Psoas muscle (tissue), 8 donors: Measurements from ENCODE around the gene GDF2. TPM values are rescaled to one million over a fixed set of nuclear protein-coding genes. Genes with fewer than 3 reads are reported as not detected.
A peak's percentile ranks its signal among the peaks of the same experiment; 100 is the strongest.

Source experiments
- ATAC-seq, 4 donors: fragments of 200-7000 bp; cut with Tn5 transposase; one replicate each; pipeline ENCODE4 v1.9.1; 2020; ENCODE audit warnings: moderate library complexity in 3 of 4, mild to moderate bottlenecking in 2 of 4
- DNase-seq, 2 donors: peaks; one replicate each; pipeline ENCODE4 v3.0.0-alpha.2; 2020
- H3K27ac ChIP-seq: fragments of 200-600 bp; one replicate; pipeline ENCODE4 v1.8.0; 2022
- H3K27me3 ChIP-seq, 3 donors: fragments of 200-600 bp in 1 of 3; one replicate each; pipeline versions ENCODE4 v1.6.1 to v1.8.0; 2013 to 2022; ENCODE audit warnings: low read length in 2 of 3, mild to moderate bottlenecking in 2 of 3, moderate library complexity in 1 of 3; ENCODE audit not compliant: insufficient read depth in 3 of 3
- H3K36me3 ChIP-seq, 2 donors: fragments of 200-600 bp in 1 of 2; one replicate each; pipeline versions ENCODE4 v1.6.1 to v1.8.0; 2013 to 2022; ENCODE audit warnings: low read depth in 1 of 2, mild to moderate bottlenecking in 1 of 2, moderate library complexity in 1 of 2; ENCODE audit not compliant: insufficient read depth in 1 of 2
- H3K4me1 ChIP-seq: fragments of 200-600 bp; one replicate; pipeline ENCODE4 v1.8.0; 2022
- H3K4me3 ChIP-seq: fragments of 200-600 bp; one replicate; pipeline ENCODE4 v1.8.0; 2022; ENCODE audit warnings: mild to moderate bottlenecking
- H3K9me3 ChIP-seq: fragments of 200-600 bp; one replicate; pipeline ENCODE4 v1.8.0; 2022
- CTCF ChIP-seq: fragments of 200-600 bp; IDR thresholded peaks from one replicate; pipeline ENCODE4 v1.8.0; 2022; ENCODE audit warnings: antibody characterized with exemption
- WGBS, 3 donors: extraction: QIAGEN DNeasy Blood & Tissue Kit; methylation state at CpG; one replicate each; pipeline versions ENCODE4 v1.1.6 to v1.1.7; 2013; 5-methylcytosine and 5-hydroxymethylcytosine counted together
- intact Hi-C, 2 donors: fragments of 100-400 bp; cut with DNase I; formaldehyde crosslinking; loops; one replicate each; pipeline versions ENCODE4 v1.11.0 to v1.14.2; 2022
- polyA plus RNA-seq, 3 donors: library from polyadenylated mRNA; stranded (reverse); fragments of 200-250 nt; gene quantifications; one replicate each; pipeline ENCODE4 v1.2.3, GENCODE V29; 2013
- total RNA-seq, 4 donors: library from RNA; stranded (reverse); fragmentation: NEBNext Ultra II Directional in 2 of 4; extraction: Animal tissue kit (Norgen Biotek cat#: 25700) in 2 of 4; gene quantifications; one replicate each; pipeline versions ENCODE4 v1.2.1 to v1.2.4, GENCODE V29; 2021 to 2023
- donor health status: healthy with polysubstance abuse.
- donor health status: DM: no; HTN: no; CAD: no; lungs with moderate emphysema.
- donor health status: Bipolar disorder and iron deficiency.
- donor health status: healthy.
- donor health status: DM: yes; HTN: yes; CAD: no.
- donor health status: DM: no; HTN: no; CAD: no.
- donor health status: DM: no; HTN: no; CAD: no.
- donor health status: DM: yes; HTN: yes; CAD: no.

The GDF2 gene
- total and polyA plus RNA-seq, 7 donors: not detected

- no peaks in the 10 kb centered on the region for H3K9me3 ChIP-seq
- no peak overlapping the region for H3K4me3 ChIP-seq
- no peaks in the 10 kb centered on the region for H3K27me3 ChIP-seq
- DNase-seq (peak in 1 of 2 donors; percentile 34), ATAC-seq (no peak)
- WGBS, 3 donors: 65 to 74% (median 65%) methylated on average over 4 of the region's 4 CpGs
- no peaks in the 10 kb centered on the region for H3K4me1 ChIP-seq
- intact Hi-C loops: no loop called here
- H3K36me3 ChIP-seq: no peaks in the 10 kb centered on the region
- no peak overlapping the region for H3K27ac ChIP-seq
- TF ChIP-seq CTCF: no peak
Observed at GRCh38 chr10:47354165-47354564, 31.9 kb downstream of the GDF2 start.

DNA sequence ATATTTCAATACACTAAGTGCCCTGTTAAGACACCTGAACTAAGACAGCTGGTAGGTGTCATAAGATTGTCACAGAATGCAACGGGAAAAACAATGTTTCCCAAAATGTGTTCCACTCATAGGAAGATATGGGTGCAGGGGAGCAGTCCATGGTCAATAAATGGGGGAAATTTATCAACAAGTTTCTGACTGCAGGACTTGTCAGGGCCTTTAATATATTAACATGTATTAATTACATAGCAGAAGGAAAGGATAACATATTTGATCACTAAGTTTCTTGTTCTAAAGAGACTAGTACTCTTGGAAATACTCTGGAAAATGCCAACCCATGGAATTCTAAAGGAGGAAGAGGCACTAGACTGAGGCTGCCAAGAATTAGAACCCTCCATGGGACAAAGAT, 32.6 kb downstream of the GDF2 start:
- intact Hi-C loops: no loop called here
- 69 to 88% (median 81%) methylated on average over 1 of the region's 1 CpG for WGBS, 3 donors
- Histone ChIP-seq H3K36me3 (no peaks in the 10 kb centered on the region), H3K27me3 (no peaks in the 10 kb centered on the region), H3K4me3 (no peak overlapping the region), H3K27ac (no peak overlapping the region), H3K4me1 (no peaks in the 10 kb centered on the region), H3K9me3 (no peaks in the 10 kb centered on the region)
- ATAC-seq (no peak), DNase-seq (no peak)
- no peak for TF ChIP-seq CTCF

DNA sequence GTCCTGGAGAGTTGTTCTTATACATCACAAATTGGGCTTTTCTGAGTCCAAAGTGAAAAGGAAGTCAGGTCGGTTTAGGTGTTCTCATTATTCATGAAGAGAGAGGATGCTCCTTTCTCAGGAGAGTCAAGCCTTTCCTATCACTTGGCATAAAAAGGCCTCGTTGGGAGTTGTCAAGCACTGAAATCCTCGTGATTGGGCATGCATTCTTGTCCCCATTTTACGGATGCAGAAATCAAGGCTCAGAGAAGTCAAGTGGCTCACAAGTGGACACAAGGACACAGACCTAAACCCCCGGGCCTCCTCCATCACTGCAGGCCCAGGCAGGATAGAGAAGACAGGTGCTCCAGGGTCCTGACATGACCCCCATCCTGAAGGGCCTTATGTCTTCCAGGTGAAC, 34.5 kb downstream of the GDF2 start:
- DNase-seq (no peak), ATAC-seq (no peak)
- H3K9me3 ChIP-seq: no peaks in the 10 kb centered on the region
- no peak overlapping the region for H3K27ac ChIP-seq
- no peak for TF ChIP-seq CTCF
- intact Hi-C loops: no loop called here
- H3K36me3 ChIP-seq: no peaks in the 10 kb centered on the region
- 81 to 87% (median 83%) methylated on average over 5 of the region's 5 CpGs for whole genome bisulfite sequencing, 3 donors
- H3K4me1 ChIP-seq: no peaks in the 10 kb centered on the region
- no peak overlapping the region for H3K4me3 ChIP-seq
- no peaks in the 10 kb centered on the region for H3K27me3 ChIP-seq

DNA sequence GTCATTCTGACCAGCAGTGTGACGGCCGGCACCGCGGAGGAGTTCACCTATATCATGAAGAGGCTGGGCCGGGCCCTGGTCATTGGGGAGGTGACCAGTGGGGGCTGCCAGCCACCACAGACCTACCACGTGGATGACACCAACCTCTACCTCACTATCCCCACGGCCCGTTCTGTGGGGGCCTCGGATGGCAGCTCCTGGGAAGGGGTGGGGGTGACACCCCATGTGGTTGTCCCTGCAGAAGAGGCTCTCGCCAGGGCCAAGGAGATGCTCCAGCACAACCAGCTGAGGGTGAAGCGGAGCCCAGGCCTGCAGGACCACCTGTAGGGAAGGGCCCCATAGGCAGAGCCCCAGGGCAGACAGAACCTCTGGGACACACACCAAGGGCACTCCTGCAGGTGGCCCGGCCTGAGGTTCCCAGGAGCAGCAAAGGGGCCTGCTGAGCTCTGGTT, 34.9 kb downstream of the GDF2 start:
- Histone ChIP-seq H3K9me3 (no peaks in the 10 kb centered on the region), H3K4me3 (no peak overlapping the region), H3K4me1 (no peaks in the 10 kb centered on the region), H3K36me3 (no peaks in the 10 kb centered on the region), H3K27ac (no peak overlapping the region), H3K27me3 (no peaks in the 10 kb centered on the region)
- WGBS, 3 donors: 91 to 94% (median 91%) methylated on average over 12 of the region's 12 CpGs
- DNase-seq (peak in 1 of 2 donors; percentile 37), ATAC-seq (no peak)
- intact Hi-C loops: no loop called here
- no peak for TF ChIP-seq CTCF

DNA sequence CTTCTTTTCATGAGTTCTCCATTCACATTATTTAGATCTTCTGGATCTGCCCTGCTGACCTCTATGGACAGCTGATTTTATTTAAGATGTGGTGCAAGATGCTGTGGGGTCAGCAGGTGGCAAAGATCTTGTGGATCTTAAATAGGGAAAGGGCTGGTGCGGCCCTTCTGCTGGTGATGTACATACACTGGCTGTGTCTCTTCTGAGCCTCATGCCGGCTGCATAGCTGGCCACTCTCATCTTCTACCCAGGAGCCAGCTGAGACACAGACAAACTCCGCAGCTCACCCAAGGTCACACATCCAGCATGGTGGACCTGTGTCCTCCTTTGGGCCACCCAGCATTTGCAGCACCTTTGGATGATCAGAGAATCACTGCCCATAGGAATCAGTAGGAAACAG, 35.7 kb downstream of the GDF2 start:
- WGBS, 3 donors: 90 to 95% (median 92%) methylated on average over 3 of the region's 3 CpGs
- H3K27ac ChIP-seq: no peak overlapping the region
- DNase-seq (peak in 1 of 2 donors; percentile 12), ATAC-seq (no peak)
- H3K4me1 ChIP-seq: no peaks in the 10 kb centered on the region
- no peaks in the 10 kb centered on the region for H3K36me3 ChIP-seq
- intact Hi-C loops: no loop called here
- no peaks in the 10 kb centered on the region for H3K27me3 ChIP-seq
- no peak for TF ChIP-seq CTCF
- H3K4me3 ChIP-seq: no peak overlapping the region
- no peaks in the 10 kb centered on the region for H3K9me3 ChIP-seq
